ENCODE measurements around the gene NOL3. TPM values are rescaled to one million over a fixed set of nuclear protein-coding genes. Genes with fewer than 3 reads are reported as not detected.
A peak's percentile ranks its signal among the peaks of the same experiment; 100 is the strongest.

The NOL3 gene
- total RNA-seq, 2 experiments from 2014 or later, result 14.8 to 20.1 TPM

GRCh38 chr16:67174706-67175231 lies 4.4 kb downstream of the NOL3 start:
- POLR2A ChIA-PET, result interaction anchor here (0.6 to 1.5 kb wide), 8 partner anchors 10 to 70 kb away, joined by 3 to 4 read pairs (median 4); partner anchors contain the start of gene HSF4
- CTCF ChIA-PET, result interaction anchor here (0.8 to 5.1 kb wide), 11 partner anchors 10 to 222 kb away, joined by 3 to 39 read pairs (median 7); partner anchors contain the start of genes CES3 and HSF4
- intact Hi-C loops (cut with micrococcal nuclease), result loop anchor here (1.0 to 10.0 kb wide), 2 partner anchors 9 to 910 kb away; partner anchors contain the start of genes MATCAP1 and NFATC3
- H3K4me1 Mint-ChIP-seq (ENCODE audit: low read depth), result peaks cover 38% of the 10 kb centered on the region
- H3K36me3 Mint-ChIP-seq, result no peaks in the 10 kb centered on the region
- peaks cover 25% of the 10 kb centered on the region for H3K27me3 Mint-ChIP-seq
- no peak overlapping the region for H3K27ac Mint-ChIP-seq
- no peak for DNase-seq
- no peak overlapping the region for H3K4me3 Mint-ChIP-seq
- no peaks in the 10 kb centered on the region for H3K9me3 Mint-ChIP-seq

GRCh38 chr16:67176662-67177061 lies 6.3 kb downstream of the NOL3 start:
- peaks cover 14% of the 10 kb centered on the region for H3K27me3 Mint-ChIP-seq
- no peak overlapping the region for H3K4me3 Mint-ChIP-seq
- no peak overlapping the region for H3K27ac Mint-ChIP-seq
- intact Hi-C loops (cut with micrococcal nuclease), result loop anchor here (10.0 kb wide), 1 partner anchor 908 kb away; the partner anchor contains the start of gene NFATC3
- no peaks in the 10 kb centered on the region for H3K36me3 Mint-ChIP-seq
- CTCF ChIA-PET, result interaction anchor here (0.7 to 5.1 kb wide), 8 partner anchors 9 to 215 kb away, joined by 4 to 39 read pairs (median 6); partner anchors contain the start of gene CES3
- H3K9me3 Mint-ChIP-seq, result no peaks in the 10 kb centered on the region
- POLR2A ChIA-PET, result interaction anchor here (0.9 to 1.0 kb wide), 2 partner anchors 12 to 13 kb away, joined by 3 read pairs; partner anchors contain the start of gene HSF4
- peaks cover 26% of the 10 kb centered on the region for H3K4me1 Mint-ChIP-seq (ENCODE audit: low read depth)
- DNase-seq, result no peak

- DNase-seq, result peak; percentile 73
- Mint-ChIP-seq H3K27me3 (peaks cover 9% of the 10 kb centered on the region), H3K27ac (peak overlapping the region; percentile 8), H3K9me3 (no peaks in the 10 kb centered on the region), H3K36me3 (no peaks in the 10 kb centered on the region), H3K4me3 (peak overlapping the region; percentile 46), H3K4me1 (ENCODE audit: low read depth) (peaks cover 25% of the 10 kb centered on the region)
- intact Hi-C loops (cut with micrococcal nuclease), result loop anchor here (10.0 kb wide), 1 partner anchor 907 kb away; the partner anchor contains the start of gene NFATC3
- POLR2A ChIA-PET, result interaction anchor here (0.9 to 1.0 kb wide), 2 partner anchors 13 to 15 kb away, joined by 3 read pairs; partner anchors contain the start of gene HSF4
- CTCF ChIA-PET, result interaction anchor here (0.5 to 5.1 kb wide), 9 partner anchors 7 to 344 kb away, joined by 3 to 39 read pairs (median 4); no protein-coding TSS in a partner anchor
Measured at GRCh38 chr16:67177743-67178699, 7.7 kb downstream of the NOL3 start.

GRCh38 chr16:67179421-67180080 lies 9.2 kb downstream of the NOL3 start:
- H3K4me3 Mint-ChIP-seq, result no peak overlapping the region
- intact Hi-C loops (cut with micrococcal nuclease), result loop anchor here (10.0 kb wide), 1 partner anchor 905 kb away; the partner anchor contains the start of gene NFATC3
- peaks cover 15% of the 10 kb centered on the region for H3K4me1 Mint-ChIP-seq (ENCODE audit: low read depth)
- POLR2A ChIA-PET, result no interaction called here
- no peak overlapping the region for H3K27ac Mint-ChIP-seq
- no peaks in the 10 kb centered on the region for H3K9me3 Mint-ChIP-seq
- no peak for DNase-seq
- CTCF ChIA-PET, result interaction anchor here (0.8 kb wide), 1 partner anchor 22 kb away, joined by 3 read pairs; no protein-coding TSS in a partner anchor
- H3K36me3 Mint-ChIP-seq, result no peaks in the 10 kb centered on the region
- H3K27me3 Mint-ChIP-seq, result peaks cover 2% of the 10 kb centered on the region

GRCh38 chr16:67180166-67180565 lies 9.8 kb downstream of the NOL3 start:
- H3K27me3 Mint-ChIP-seq, result peaks cover 4% of the 10 kb centered on the region
- no peak for DNase-seq
- CTCF ChIA-PET, result interaction anchor here (1.4 kb wide), 1 partner anchor 162 kb away, joined by 6 read pairs; no protein-coding TSS in a partner anchor
- H3K4me3 Mint-ChIP-seq, result no peak overlapping the region
- no peaks in the 10 kb centered on the region for H3K9me3 Mint-ChIP-seq
- H3K27ac Mint-ChIP-seq, result no peak overlapping the region
- intact Hi-C loops (cut with micrococcal nuclease), result no loop called here
- H3K36me3 Mint-ChIP-seq, result no peaks in the 10 kb centered on the region
- POLR2A ChIA-PET, result no interaction called here
- peaks cover 18% of the 10 kb centered on the region for H3K4me1 Mint-ChIP-seq (ENCODE audit: low read depth)

GRCh38 chr16:67181346-67181745 lies 11.0 kb downstream of the NOL3 start:
- Mint-ChIP-seq H3K36me3 (no peaks in the 10 kb centered on the region), H3K9me3 (no peaks in the 10 kb centered on the region), H3K4me3 (no peak overlapping the region), H3K27ac (no peak overlapping the region), H3K4me1 (ENCODE audit: low read depth) (peaks cover 22% of the 10 kb centered on the region), H3K27me3 (peaks cover 8% of the 10 kb centered on the region)
- intact Hi-C loops (cut with micrococcal nuclease), result no loop called here
- DNase-seq, result no peak
- CTCF ChIA-PET, result interaction anchor here (0.8 to 1.4 kb wide), 3 partner anchors 17 to 164 kb away, joined by 3 to 6 read pairs (median 3); no protein-coding TSS in a partner anchor
- POLR2A ChIA-PET, result no interaction called here

GRCh38 chr16:67182288-67182687 lies 11.9 kb downstream of the NOL3 start:
- peaks cover 8% of the 10 kb centered on the region for H3K27me3 Mint-ChIP-seq
- ChIA-PET POLR2A (interaction anchor here (1.2 kb wide), 1 partner anchor 9 kb away, joined by 4 read pairs; no protein-coding TSS in a partner anchor), CTCF (interaction anchor here (0.6 to 4.0 kb wide), 5 partner anchors 14 to 221 kb away, joined by 3 to 57 read pairs (median 4); partner anchors contain the start of gene CES3)
- intact Hi-C loops (cut with micrococcal nuclease), result loop anchor here (2.0 kb wide), 2 partner anchors 65 to 197 kb away; partner anchors contain the start of gene FHOD1
- DNase-seq, result no peak
- H3K27ac Mint-ChIP-seq, result no peak overlapping the region
- no peak overlapping the region for H3K4me3 Mint-ChIP-seq
- no peaks in the 10 kb centered on the region for H3K36me3 Mint-ChIP-seq
- H3K4me1 Mint-ChIP-seq (ENCODE audit: low read depth), result peaks cover 22% of the 10 kb centered on the region
- H3K9me3 Mint-ChIP-seq, result no peaks in the 10 kb centered on the region

GRCh38 chr16:67183284-67183626 lies 12.9 kb downstream of the NOL3 start:
- no peak overlapping the region for H3K27ac Mint-ChIP-seq
- POLR2A ChIA-PET, result interaction anchor here (0.5 to 1.4 kb wide), 4 partner anchors 23 to 170 kb away, joined by 3 read pairs; partner anchors contain the start of gene FHOD1
- peaks cover 16% of the 10 kb centered on the region for H3K4me1 Mint-ChIP-seq (ENCODE audit: low read depth)
- CTCF ChIA-PET, result interaction anchor here (0.6 to 4.0 kb wide), 5 partner anchors 26 to 222 kb away, joined by 3 to 57 read pairs (median 4); partner anchors contain the start of gene CES3
- no peak overlapping the region for H3K4me3 Mint-ChIP-seq
- no peaks in the 10 kb centered on the region for H3K36me3 Mint-ChIP-seq
- H3K27me3 Mint-ChIP-seq, result peaks cover 8% of the 10 kb centered on the region
- H3K9me3 Mint-ChIP-seq, result no peaks in the 10 kb centered on the region
- DNase-seq, result no peak
- intact Hi-C loops (cut with micrococcal nuclease), result loop anchor here (1.0 to 2.0 kb wide), 5 partner anchors 9 to 198 kb away; partner anchors contain the start of genes E2F4, FBXL8, FHOD1 and TRADD

- peak; percentile 96 for DNase-seq
- H3K9me3 Mint-ChIP-seq, result no peaks in the 10 kb centered on the region
- H3K27ac Mint-ChIP-seq, result no peak within 1 kb of the TSS
- H3K4me3 Mint-ChIP-seq, result no peak within 1 kb of the TSS
- ChIA-PET POLR2A (interaction anchor here (1.0 to 1.4 kb wide), 3 partner anchors 23 to 170 kb away, joined by 3 read pairs; partner anchors contain the start of gene FHOD1), CTCF (interaction anchor here (0.6 to 4.0 kb wide), 18 partner anchors 10 to 230 kb away, joined by 3 to 57 read pairs (median 10); partner anchors contain the start of genes B3GNT9, CES3, FBXL8 and NOL3)
- intact Hi-C loops (cut with micrococcal nuclease), result loop anchor here (1.0 to 2.0 kb wide), 5 partner anchors 8 to 199 kb away; partner anchors contain the start of genes E2F4, FBXL8, FHOD1 and TRADD
- H3K36me3 Mint-ChIP-seq, result no peaks in the 10 kb centered on the region
- H3K27me3 Mint-ChIP-seq, result peaks cover 8% of the 10 kb centered on the region
- H3K4me1 Mint-ChIP-seq (ENCODE audit: low read depth), result peaks cover 14% of the 10 kb centered on the region
Measured at GRCh38 chr16:67183627-67184452, 13.5 kb downstream of the NOL3 start, which contains the start of gene MATCAP1. Gene MATCAP1, minus strand, starts transcription at chr16:67183963. Its CDS starts 3,353 bp downstream, at chr16:67180610.

- Mint-ChIP-seq H3K36me3 (no peaks in the 10 kb centered on the region), H3K4me1 (ENCODE audit: low read depth) (peaks cover 12% of the 10 kb centered on the region), H3K27ac (no peak overlapping the region), H3K9me3 (no peaks in the 10 kb centered on the region), H3K27me3 (peaks cover 8% of the 10 kb centered on the region), H3K4me3 (no peak overlapping the region)
- ChIA-PET CTCF (interaction anchor here (0.6 to 4.0 kb wide), 35 partner anchors 8 to 242 kb away, joined by 3 to 57 read pairs (median 5); partner anchors contain the start of genes B3GNT9, CES3, FBXL8 and NOL3), POLR2A (interaction anchor here (1.0 to 1.5 kb wide), 4 partner anchors 10 to 63 kb away, joined by 3 to 4 read pairs (median 4); partner anchors contain the start of genes FHOD1 and TMEM208)
- intact Hi-C loops (cut with micrococcal nuclease), result no loop called here
- no peak for DNase-seq
Measured at GRCh38 chr16:67184453-67184994, 14.2 kb downstream of the NOL3 start.
